K562 (cell line): ENCODE data around the gene IGF1R.

Source experiments
- IRF2 ChIP-seq: sonication (generic); formaldehyde crosslinking; IDR thresholded peaks from 2 replicates; pipeline ENCODE4 v1.8.1; 2022; ENCODE audit warnings: mild to moderate bottlenecking, missing genetic modification reagents
- PATZ1 ChIP-seq: fragments of 250-450 bp; sonication (Bioruptor Pico); IDR thresholded peaks from 2 replicates; pipeline ENCODE4 v1.5.0; 2020; ENCODE audit warnings: mild to moderate bottlenecking, borderline replicate concordance
- PRMT5 ChIP-seq: sonication (generic); formaldehyde crosslinking; IDR thresholded peaks from 2 replicates; pipeline ENCODE4 v1.5.0; 2020; ENCODE audit warnings: missing genetic modification reagents
- RAD21 ChIP-seq, 2 experiments: fragments of 250-450 bp in 1 of 2; fragments of 450-650 bp in 1 of 2; sonication (Bioruptor Pico) in 1 of 2; formaldehyde crosslinking in 1 of 2; IDR thresholded peaks in 1 of 2; conservative IDR thresholded peaks in 1 of 2; 2 replicates each; pipeline versions ENCODE4 v1.4.0 to v1.8.0; 2020 to 2022; ENCODE audit warnings: mild to moderate bottlenecking in 2 of 2, moderate library complexity in 1 of 2

GRCh38 chr15:98964466-98965133 lies 316.3 kb downstream of the IGF1R start:
- TF ChIP-seq RAD21 (CRISPR knock-in tag; conservative IDR thresholded peaks at IDR 0.05 in 1 of 2, IDR thresholded peaks at IDR 0.05 in 1 of 2) (no peak), IRF2 (CRISPR knock-in tag) (no peak), PATZ1 (no peak), PRMT5 (CRISPR knock-in tag) (no peak)
